PFSK-1 (cell line): ENCODE data around the gene RITA1.

Source experiments
- FOXP2 ChIP-seq: optimal IDR thresholded peaks from 2 replicates; pipeline ENCODE3; 2011; ENCODE audit warnings: borderline replicate concordance, control low read depth, inconsistent platforms; ENCODE audit not compliant: insufficient read depth; ENCODE audit errors: extremely low read length, extremely low read depth
- POLR2AphosphoS5 ChIP-seq: IDR thresholded peaks from 2 replicates; pipeline ENCODE4 v1.6.1; 2012; ENCODE audit warnings: low read depth, mild to moderate bottlenecking, control low read depth, low read length, moderate library complexity
- SIN3A ChIP-seq: IDR thresholded peaks from 2 replicates; pipeline ENCODE4 v1.6.1; 2012; ENCODE audit warnings: mild to moderate bottlenecking, low read length, moderate library complexity, borderline replicate concordance; ENCODE audit not compliant: insufficient read depth
- TAF1 ChIP-seq: IDR thresholded peaks from 2 replicates; pipeline ENCODE4 v1.6.1; 2012; ENCODE audit warnings: low read length, control low read depth, borderline replicate concordance; ENCODE audit not compliant: insufficient read depth
- TF ChIP-seq, protein P1 (sequence below), 2 experiments: IDR thresholded peaks; 2 replicates each; pipeline versions ENCODE4 v1.6.1 to v1.8.0; 2011 to 2012; ENCODE audit warnings: low read depth in 2 of 2, low read length in 2 of 2, control low read depth in 1 of 2, inconsistent platforms in 1 of 2, mild to moderate bottlenecking in 1 of 2, moderate library complexity in 1 of 2; ENCODE audit not compliant: insufficient read depth in 1 of 2

Gene RITA1

DNA sequence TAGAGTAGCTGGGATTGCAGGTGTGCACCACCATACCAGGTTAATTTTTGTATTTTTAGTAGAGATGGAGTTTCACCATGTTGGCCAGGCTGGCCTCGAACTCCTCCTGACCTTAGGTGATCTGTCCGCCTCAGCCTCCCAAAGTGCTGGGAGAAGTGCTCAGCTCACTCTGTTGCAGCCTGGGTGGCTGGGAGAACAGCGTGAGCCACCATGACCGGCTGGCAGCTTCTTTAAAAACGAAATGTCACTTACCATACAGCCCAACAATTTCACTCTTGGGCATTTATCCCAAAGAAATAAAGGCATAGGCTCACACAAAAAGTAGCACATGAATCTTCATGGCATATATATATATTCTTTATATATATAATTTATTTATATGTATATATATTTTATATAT is 40.7 kb upstream of the RITA1 start:
- TF ChIP-seq TAF1 (no peak), POLR2AphosphoS5 (no peak), SIN3A (no peak), FOXP2 (no peak)
- TF ChIP-seq, protein P1, sequence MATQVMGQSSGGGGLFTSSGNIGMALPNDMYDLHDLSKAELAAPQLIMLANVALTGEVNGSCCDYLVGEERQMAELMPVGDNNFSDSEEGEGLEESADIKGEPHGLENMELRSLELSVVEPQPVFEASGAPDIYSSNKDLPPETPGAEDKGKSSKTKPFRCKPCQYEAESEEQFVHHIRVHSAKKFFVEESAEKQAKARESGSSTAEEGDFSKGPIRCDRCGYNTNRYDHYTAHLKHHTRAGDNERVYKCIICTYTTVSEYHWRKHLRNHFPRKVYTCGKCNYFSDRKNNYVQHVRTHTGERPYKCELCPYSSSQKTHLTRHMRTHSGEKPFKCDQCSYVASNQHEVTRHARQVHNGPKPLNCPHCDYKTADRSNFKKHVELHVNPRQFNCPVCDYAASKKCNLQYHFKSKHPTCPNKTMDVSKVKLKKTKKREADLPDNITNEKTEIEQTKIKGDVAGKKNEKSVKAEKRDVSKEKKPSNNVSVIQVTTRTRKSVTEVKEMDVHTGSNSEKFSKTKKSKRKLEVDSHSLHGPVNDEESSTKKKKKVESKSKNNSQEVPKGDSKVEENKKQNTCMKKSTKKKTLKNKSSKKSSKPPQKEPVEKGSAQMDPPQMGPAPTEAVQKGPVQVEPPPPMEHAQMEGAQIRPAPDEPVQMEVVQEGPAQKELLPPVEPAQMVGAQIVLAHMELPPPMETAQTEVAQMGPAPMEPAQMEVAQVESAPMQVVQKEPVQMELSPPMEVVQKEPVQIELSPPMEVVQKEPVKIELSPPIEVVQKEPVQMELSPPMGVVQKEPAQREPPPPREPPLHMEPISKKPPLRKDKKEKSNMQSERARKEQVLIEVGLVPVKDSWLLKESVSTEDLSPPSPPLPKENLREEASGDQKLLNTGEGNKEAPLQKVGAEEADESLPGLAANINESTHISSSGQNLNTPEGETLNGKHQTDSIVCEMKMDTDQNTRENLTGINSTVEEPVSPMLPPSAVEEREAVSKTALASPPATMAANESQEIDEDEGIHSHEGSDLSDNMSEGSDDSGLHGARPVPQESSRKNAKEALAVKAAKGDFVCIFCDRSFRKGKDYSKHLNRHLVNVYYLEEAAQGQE (IDR thresholded peaks at IDR 0.05; ENCODE audit: insufficient read depth in 1 of 2, low read depth in 2 of 2, low read length in 2 of 2): no peak

DNA sequence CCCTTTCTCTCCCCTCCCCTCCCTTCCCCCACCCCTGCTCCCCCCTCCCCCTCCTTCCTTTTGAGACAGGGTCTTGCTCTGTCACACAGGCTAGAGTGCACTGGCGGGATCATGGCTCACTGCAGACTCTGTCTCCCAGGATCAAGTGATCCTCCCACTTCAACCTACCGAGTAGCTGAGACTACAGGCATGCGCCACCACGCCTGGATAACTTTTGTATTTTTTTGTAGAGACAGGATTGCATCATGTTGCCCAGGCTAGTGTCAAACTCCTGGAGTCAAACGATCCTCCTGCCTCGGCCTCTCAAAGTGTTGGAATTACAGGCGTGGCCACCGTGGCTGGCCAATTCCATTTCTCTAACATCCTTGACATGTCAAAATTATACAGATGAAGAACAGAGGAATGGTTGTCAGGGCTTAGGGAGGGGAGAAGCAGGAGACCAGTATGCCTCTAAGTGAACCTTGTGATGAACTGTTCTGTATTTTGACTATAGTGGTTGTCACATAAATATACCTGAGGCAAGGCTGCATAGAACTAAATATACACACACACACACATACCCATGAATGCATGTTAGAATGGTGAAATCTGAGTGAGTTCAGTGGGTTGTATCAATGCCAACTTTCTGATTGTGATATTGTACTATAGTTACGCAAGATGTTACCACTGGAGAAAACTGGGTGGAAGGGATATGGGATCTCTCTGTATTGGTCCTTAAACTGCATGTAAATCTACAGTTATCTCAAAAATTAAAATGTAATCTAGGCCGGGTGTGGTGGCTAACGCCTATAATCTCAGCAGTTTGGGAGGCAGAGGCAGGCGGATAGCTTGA is 39.6 kb upstream of the RITA1 start:
- no peak for TF ChIP-seq FOXP2

DNA sequence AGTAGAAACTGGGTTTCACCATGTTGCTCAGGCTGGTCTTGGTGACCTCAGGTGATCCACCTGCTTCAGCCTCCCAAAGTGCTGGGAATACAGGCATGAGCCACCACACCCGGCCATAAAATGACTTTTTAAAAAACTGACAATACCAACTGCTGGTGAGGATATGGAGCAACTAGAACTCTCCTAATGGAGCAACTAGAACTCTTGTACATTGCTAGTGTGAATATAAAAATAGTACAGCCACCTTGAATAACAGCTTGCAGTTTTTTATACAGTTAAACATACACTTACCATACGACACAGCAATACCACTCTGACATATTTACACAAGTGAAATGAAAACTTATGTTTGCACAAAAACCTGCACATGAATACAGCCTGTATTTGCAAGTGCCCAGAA is 38.5 kb upstream of the RITA1 start:
- TF ChIP-seq, protein P1 (IDR thresholded peaks at IDR 0.05; ENCODE audit: insufficient read depth in 1 of 2, low read depth in 2 of 2, low read length in 2 of 2): no peak
- TF ChIP-seq TAF1: no peak
- TF ChIP-seq FOXP2: no peak
- no peak for TF ChIP-seq SIN3A
- TF ChIP-seq POLR2AphosphoS5: no peak

DNA sequence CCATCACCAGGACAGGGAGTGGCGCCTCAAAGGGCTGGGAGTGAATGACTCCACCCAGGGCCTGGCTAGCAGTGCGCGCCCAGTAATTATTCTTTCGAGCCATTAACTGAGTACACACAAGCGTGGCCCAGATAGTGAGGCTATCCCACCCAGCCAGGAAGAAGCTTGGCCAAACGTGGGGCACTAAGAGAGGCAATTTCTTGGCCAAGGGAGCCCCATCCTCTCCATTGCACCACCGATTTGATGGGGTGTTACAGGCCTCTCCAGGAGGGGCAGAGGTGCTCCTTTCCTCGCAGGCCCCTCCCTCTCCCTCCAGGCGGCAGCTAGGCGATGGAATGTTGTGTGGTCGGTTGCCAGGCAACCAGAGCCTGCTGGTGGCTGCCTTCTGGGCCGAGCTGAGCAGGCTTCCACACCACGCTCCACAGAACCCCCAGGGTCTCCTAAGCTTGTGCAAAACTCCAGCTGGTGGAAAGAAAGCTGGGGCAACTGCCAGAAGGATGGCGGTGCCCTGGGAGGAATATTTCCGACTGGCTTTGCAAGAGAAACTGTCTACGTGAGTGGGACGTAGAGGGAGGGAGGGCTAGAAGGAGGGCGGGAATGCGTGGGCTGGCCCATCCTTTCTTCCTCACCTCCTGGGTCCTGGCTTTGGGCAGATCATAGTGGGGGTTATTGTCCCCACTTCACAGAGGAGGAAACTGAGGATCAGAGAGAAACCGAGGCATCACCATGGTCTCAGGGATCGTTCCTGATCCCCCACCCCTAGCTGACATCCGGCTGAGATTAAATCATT is 36.0 kb upstream of the RITA1 start, which contains the start of gene CFAP73:
Gene CFAP73 (plus strand): TSS at position 364 of the 790 bp plus-strand sequence. CDS start 134 bp downstream, at position 498.
- TF ChIP-seq, protein P1 (IDR thresholded peaks at IDR 0.05; ENCODE audit: insufficient read depth in 1 of 2, low read depth in 2 of 2, low read length in 2 of 2): no peak
- no peak for TF ChIP-seq TAF1
- no peak for TF ChIP-seq FOXP2

DNA sequence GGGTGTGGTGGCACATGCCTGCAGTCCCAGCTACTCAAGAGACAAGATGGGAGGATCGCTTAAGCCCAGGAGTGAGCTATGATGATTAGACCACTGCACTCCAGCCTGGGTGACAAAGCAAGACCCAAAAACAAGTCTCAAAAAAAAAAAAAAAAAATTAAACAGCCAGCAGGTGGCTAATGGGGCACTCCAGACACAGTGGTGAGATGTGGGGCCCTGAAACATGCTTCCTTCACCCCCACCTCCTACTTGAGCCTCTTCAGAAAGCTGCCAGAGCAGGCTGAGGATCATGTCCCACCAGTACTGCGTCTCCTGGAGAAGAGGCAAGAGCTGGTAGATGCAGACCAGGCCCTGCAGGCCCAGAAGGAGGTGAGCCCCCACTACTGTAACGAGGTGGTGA is 33.9 kb upstream of the RITA1 start:
- TF ChIP-seq, protein P1 (IDR thresholded peaks at IDR 0.05; ENCODE audit: insufficient read depth in 1 of 2, low read depth in 2 of 2, low read length in 2 of 2): no peak
- TF ChIP-seq TAF1: no peak
- no peak for TF ChIP-seq SIN3A
- no peak for TF ChIP-seq POLR2AphosphoS5
